ENCODE results near the gene BTBD17. TPM values are rescaled to one million over a fixed set of nuclear protein-coding genes. Genes with fewer than 3 reads are reported as not detected.
"Not testable (repeated sequence)": the region's sequence is repeated elsewhere in the genome, so short reads cannot be mapped to it uniquely, and the experiment has no call there.

BTBD17 gene
- polyA plus RNA-seq: under 1 TPM in 1 of 3 donors, not detected in 2; 0.21 TPM

GRCh38 chr17:74361230-74362068 is at the start of gene BTBD17:
Gene BTBD17, minus strand, starts transcription at chr17:74361868. Its CDS starts 49 bp downstream, at chr17:74361819.
- H3K9me3 Mint-ChIP-seq: peaks cover 0 to 1% (median 0%) of the 10 kb centered on the region in 6 donors
- peaks cover 4 to 27% (median 6%) of the 10 kb centered on the region in 3 donors for H3K27me3 Mint-ChIP-seq (ENCODE audit: low read depth in 3 of 3)
- H3K4me1 Mint-ChIP-seq: peaks cover 4 to 6% of the 10 kb centered on the region in 2 donors
- H3K27ac Mint-ChIP-seq: no peak within 1 kb of the TSS
- no peak within 1 kb of the TSS for H3K4me3 Mint-ChIP-seq
- DNase-seq: peak in 2 of 3 donors; percentile 27 to 28
- H3K36me3 Mint-ChIP-seq: no peaks in the 10 kb centered on the region

GRCh38 chr17:74410001-74410443 is 48.4 kb upstream of the BTBD17 start:
- Mint-ChIP-seq H3K27ac (peak overlapping the region in 1 of 6 donors; percentile 24), H3K36me3 (no peaks in the 10 kb centered on the region), H3K4me3 (no peak overlapping the region), H3K4me1 (peaks cover 8 to 18% of the 10 kb centered on the region in 2 donors), H3K9me3 (no peaks in the 10 kb centered on the region), H3K27me3 (ENCODE audit: low read depth in 3 of 3) (peaks cover 0 to 8% (median 5%) of the 10 kb centered on the region in 3 donors)
- peak in 2 of 3 donors; percentile 12 to 17 for DNase-seq

- peak overlapping the region in 1 of 6 donors; percentile 34 for H3K27ac Mint-ChIP-seq
- no peaks in the 10 kb centered on the region for H3K9me3 Mint-ChIP-seq
- DNase-seq: no peak
- peaks cover 0 to 8% (median 5%) of the 10 kb centered on the region in 3 donors for H3K27me3 Mint-ChIP-seq (ENCODE audit: low read depth in 3 of 3)
- no peaks in the 10 kb centered on the region for H3K36me3 Mint-ChIP-seq
- H3K4me1 Mint-ChIP-seq: peaks cover 8 to 18% of the 10 kb centered on the region in 2 donors
- H3K4me3 Mint-ChIP-seq: no peak overlapping the region
These were observed 47.1 kb upstream of the BTBD17 start for GRCh38 chr17:74408815-74409214.

- Mint-ChIP-seq H3K4me3 (no peak overlapping the region), H3K4me1 (peaks cover 8 to 18% of the 10 kb centered on the region in 2 donors)
These were observed 46.6 kb upstream of the BTBD17 start for GRCh38 chr17:74408262-74408661.

GRCh38 chr17:74407384-74407783 is 45.7 kb upstream of the BTBD17 start:
- Mint-ChIP-seq H3K36me3 (no peaks in the 10 kb centered on the region), H3K27ac (no peak overlapping the region), H3K27me3 (ENCODE audit: low read depth in 3 of 3) (peaks cover 0 to 6% (median 5%) of the 10 kb centered on the region in 3 donors), H3K4me3 (no peak overlapping the region), H3K9me3 (no peaks in the 10 kb centered on the region), H3K4me1 (peaks cover 8 to 18% of the 10 kb centered on the region in 2 donors)
- no peak for DNase-seq

More at GRCh38 chr17:74408262-74408661, 46.6 kb upstream of the BTBD17 start:
- Mint-ChIP-seq H3K9me3 (no peaks in the 10 kb centered on the region), H3K27ac (peak overlapping the region in 1 of 6 donors; percentile 34), H3K27me3 (ENCODE audit: low read depth in 3 of 3) (peaks cover 0 to 6% (median 6%) of the 10 kb centered on the region in 3 donors), H3K36me3 (no peaks in the 10 kb centered on the region)
- no peak for DNase-seq

GRCh38 chr17:74405311-74405710 is 43.6 kb upstream of the BTBD17 start:
- H3K9me3 Mint-ChIP-seq; DNase-seq; H3K27ac Mint-ChIP-seq; H3K27me3 Mint-ChIP-seq (ENCODE audit: low read depth in 3 of 3); H3K36me3 Mint-ChIP-seq; H3K4me3 Mint-ChIP-seq: not testable (repeated sequence)
- H3K4me1 Mint-ChIP-seq: peaks cover 5 to 13% of the 10 kb centered on the region in 2 donors

- no peaks in the 10 kb centered on the region for H3K36me3 Mint-ChIP-seq
- peaks cover 3 to 10% of the 10 kb centered on the region in 2 donors for H3K4me1 Mint-ChIP-seq
- H3K27ac Mint-ChIP-seq: no peak overlapping the region
- no peaks in the 10 kb centered on the region for H3K9me3 Mint-ChIP-seq
- no peak for DNase-seq
- H3K27me3 Mint-ChIP-seq (ENCODE audit: low read depth in 3 of 3): peaks cover 0 to 4% (median 0%) of the 10 kb centered on the region in 3 donors
- no peak overlapping the region for H3K4me3 Mint-ChIP-seq
These were observed 43.1 kb upstream of the BTBD17 start for GRCh38 chr17:74404789-74405188.

GRCh38 chr17:74404218-74404617 is 42.5 kb upstream of the BTBD17 start:
- Mint-ChIP-seq H3K27me3 (ENCODE audit: low read depth in 3 of 3) (peaks cover 0 to 4% (median 0%) of the 10 kb centered on the region in 3 donors), H3K27ac (no peak overlapping the region), H3K4me3 (no peak overlapping the region), H3K4me1 (peaks cover 3 to 10% of the 10 kb centered on the region in 2 donors), H3K36me3 (no peaks in the 10 kb centered on the region), H3K9me3 (no peaks in the 10 kb centered on the region)
- DNase-seq: no peak

GRCh38 chr17:74403512-74404137 is 42.0 kb upstream of the BTBD17 start:
- peaks cover 3 to 10% of the 10 kb centered on the region in 2 donors for H3K4me1 Mint-ChIP-seq
- DNase-seq: no peak
- no peak overlapping the region for H3K4me3 Mint-ChIP-seq
- H3K9me3 Mint-ChIP-seq: no peaks in the 10 kb centered on the region
- H3K27ac Mint-ChIP-seq: no peak overlapping the region
- no peaks in the 10 kb centered on the region for H3K36me3 Mint-ChIP-seq
- H3K27me3 Mint-ChIP-seq (ENCODE audit: low read depth in 3 of 3): peaks cover 0 to 4% (median 0%) of the 10 kb centered on the region in 3 donors

GRCh38 chr17:74402048-74402447 is 40.4 kb upstream of the BTBD17 start:
- no peak overlapping the region for H3K27ac Mint-ChIP-seq

GRCh38 chr17:74396567-74396966 is 34.9 kb upstream of the BTBD17 start:
- Mint-ChIP-seq H3K4me1 (peaks cover 0 to 2% of the 10 kb centered on the region in 2 donors), H3K36me3 (no peaks in the 10 kb centered on the region), H3K27ac (no peak overlapping the region)

More at GRCh38 chr17:74402048-74402447, 40.4 kb upstream of the BTBD17 start:
- Mint-ChIP-seq H3K4me3 (no peak overlapping the region), H3K27me3 (ENCODE audit: low read depth in 3 of 3) (peaks cover 0 to 4% (median 0%) of the 10 kb centered on the region in 3 donors), H3K4me1 (peaks cover 3 to 7% of the 10 kb centered on the region in 2 donors), H3K9me3 (no peaks in the 10 kb centered on the region), H3K36me3 (no peaks in the 10 kb centered on the region)
- DNase-seq: no peak

GRCh38 chr17:74394977-74395376 is 33.3 kb upstream of the BTBD17 start:
- no peak for DNase-seq
- Mint-ChIP-seq H3K36me3 (no peaks in the 10 kb centered on the region), H3K9me3 (no peaks in the 10 kb centered on the region), H3K27me3 (ENCODE audit: low read depth in 3 of 3) (peaks cover 1 to 3% (median 2%) of the 10 kb centered on the region in 3 donors), H3K4me1 (peaks cover 0 to 6% of the 10 kb centered on the region in 2 donors), H3K4me3 (no peak overlapping the region), H3K27ac (no peak overlapping the region)

More at GRCh38 chr17:74396567-74396966, 34.9 kb upstream of the BTBD17 start:
- Mint-ChIP-seq H3K27me3 (ENCODE audit: low read depth in 3 of 3) (peaks cover 0 to 3% (median 1%) of the 10 kb centered on the region in 3 donors), H3K9me3 (no peaks in the 10 kb centered on the region), H3K4me3 (no peak overlapping the region)
- DNase-seq: no peak

- Mint-ChIP-seq H3K27ac (no peak overlapping the region), H3K27me3 (ENCODE audit: low read depth in 3 of 3) (peaks cover 1 to 3% (median 2%) of the 10 kb centered on the region in 3 donors), H3K9me3 (no peaks in the 10 kb centered on the region), H3K4me3 (no peak overlapping the region), H3K36me3 (no peaks in the 10 kb centered on the region), H3K4me1 (peaks cover 0 to 6% of the 10 kb centered on the region in 2 donors)
- DNase-seq: no peak
These were observed 32.7 kb upstream of the BTBD17 start for GRCh38 chr17:74394275-74394950.

All from immature natural killer cell (primary cell).